Measurements from ENCODE around the gene GFPT2. TPM values are rescaled to one million over a fixed set of nuclear protein-coding genes. Genes with fewer than 3 reads are reported as not detected.

Gene GFPT2
- total RNA-seq, 1 experiment from 2014 or later = 138 TPM

GRCh38 chr5:180340856-180341255, 12.3 kb downstream of the GFPT2 start:
- peak; percentile 68 to 78 for DNase-seq (ENCODE audit: low read depth in 1 of 2, low spot score in 2 of 2)
- H3K27me3 ChIP-seq (replicated peaks) = no peaks in the 10 kb centered on the region
- H3K4me1 ChIP-seq (replicated peaks) = peaks cover 79% of the 10 kb centered on the region
- H3K9me3 ChIP-seq (replicated peaks) = no peaks in the 10 kb centered on the region
- no peak overlapping the region for H3K4me3 ChIP-seq
- H3K27ac ChIP-seq = peak overlapping the region; percentile 29
- peaks cover 74% of the 10 kb centered on the region for H3K36me3 ChIP-seq

GRCh38 chr5:180339583-180340183, 13.5 kb downstream of the GFPT2 start:
- no peaks in the 10 kb centered on the region for H3K9me3 ChIP-seq (replicated peaks)
- H3K4me3 ChIP-seq = no peak overlapping the region
- peaks cover 88% of the 10 kb centered on the region for H3K4me1 ChIP-seq (replicated peaks)
- peak in 1 of 2 experiments; percentile 50 for DNase-seq (ENCODE audit: low read depth in 1 of 2, low spot score in 2 of 2)
- H3K27me3 ChIP-seq (replicated peaks) = no peaks in the 10 kb centered on the region
- no peak overlapping the region for H3K27ac ChIP-seq
- peaks cover 69% of the 10 kb centered on the region for H3K36me3 ChIP-seq

GRCh38 chr5:180338001-180338707, 15.0 kb downstream of the GFPT2 start:
- peaks cover 68% of the 10 kb centered on the region for H3K36me3 ChIP-seq
- H3K27ac ChIP-seq = no peak overlapping the region
- H3K27me3 ChIP-seq (replicated peaks) = no peaks in the 10 kb centered on the region
- no peak for DNase-seq (ENCODE audit: low read depth in 1 of 2, low spot score in 2 of 2)
- no peaks in the 10 kb centered on the region for H3K9me3 ChIP-seq (replicated peaks)
- no peak overlapping the region for H3K4me3 ChIP-seq
- peaks cover 86% of the 10 kb centered on the region for H3K4me1 ChIP-seq (replicated peaks)

DNA sequence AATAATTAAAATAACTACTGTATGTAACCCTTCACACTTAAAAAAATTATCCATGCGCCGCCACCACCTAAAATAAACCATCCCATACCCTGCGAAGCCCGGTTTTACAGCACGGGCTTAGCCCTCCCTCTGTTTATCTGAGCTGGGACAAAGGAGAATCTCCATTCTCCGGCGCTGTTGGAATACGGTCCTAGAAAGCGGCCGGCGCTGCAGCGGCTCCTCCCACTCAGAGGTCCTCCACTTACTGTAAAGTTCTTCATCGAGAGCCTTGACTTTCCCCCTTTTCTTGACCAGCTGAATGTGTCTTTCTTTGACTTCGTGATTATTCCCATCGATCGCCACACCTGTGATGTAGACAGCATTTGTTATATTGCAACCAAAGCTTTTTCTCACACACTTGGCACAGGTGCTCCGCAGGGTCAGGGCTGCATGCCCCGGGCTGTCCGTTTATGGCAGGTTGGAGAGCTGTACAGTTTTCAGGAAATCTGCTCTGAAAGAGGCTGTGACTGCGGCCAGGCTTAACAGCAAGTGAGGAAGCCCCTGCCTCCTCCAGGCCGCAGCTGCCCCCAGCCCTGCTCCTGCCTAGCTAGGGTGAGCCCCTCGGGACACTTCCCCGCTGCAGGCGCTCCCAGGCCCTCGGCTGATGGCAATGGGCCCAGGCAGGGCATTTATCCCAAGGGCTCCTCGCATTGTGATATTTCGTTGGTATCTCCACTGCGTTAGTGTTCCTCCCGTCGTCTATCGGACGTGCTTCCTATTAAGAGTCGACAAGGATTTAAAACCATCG, 16.7 kb downstream of the GFPT2 start:
- peaks cover 58% of the 10 kb centered on the region for H3K36me3 ChIP-seq
- H3K4me1 ChIP-seq (replicated peaks) = peaks cover 84% of the 10 kb centered on the region
- H3K4me3 ChIP-seq = no peak overlapping the region
- no peaks in the 10 kb centered on the region for H3K9me3 ChIP-seq (replicated peaks)
- H3K27me3 ChIP-seq (replicated peaks) = no peaks in the 10 kb centered on the region
- H3K27ac ChIP-seq = peak overlapping the region; percentile 78
- peak in 1 of 2 experiments; percentile 73 for DNase-seq (ENCODE audit: low read depth in 1 of 2, low spot score in 2 of 2)

DNA sequence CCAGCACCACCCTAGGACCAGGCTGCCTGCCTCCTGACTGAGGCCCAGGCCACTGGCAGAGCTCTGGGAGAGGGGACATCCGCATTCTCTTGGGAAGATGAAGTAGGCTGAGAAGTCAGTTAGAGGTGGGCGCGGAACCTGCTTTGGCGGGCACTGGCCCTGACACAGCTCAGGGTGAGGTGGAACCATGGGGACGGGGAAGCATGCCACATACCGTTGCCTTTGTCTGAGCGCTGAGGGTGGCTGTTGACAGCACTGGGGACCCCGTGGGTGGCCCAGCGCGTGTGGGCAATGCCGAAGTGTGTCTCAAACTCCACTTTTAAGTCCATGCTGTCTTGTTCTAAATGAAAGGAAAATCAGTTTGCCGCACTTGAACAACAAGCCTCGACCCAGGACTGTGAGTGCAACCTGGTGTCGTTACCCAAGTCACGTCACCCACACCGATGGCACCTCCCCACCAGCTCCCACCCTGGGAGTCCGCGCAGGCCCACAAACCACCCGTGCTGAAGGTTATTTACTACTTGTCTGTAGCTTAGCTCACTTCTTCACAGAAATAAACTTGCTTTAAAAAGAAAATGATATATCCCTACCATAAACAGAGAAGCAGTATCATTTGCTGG, 17.4 kb downstream of the GFPT2 start:
- H3K36me3 ChIP-seq = peaks cover 53% of the 10 kb centered on the region
- DNase-seq (ENCODE audit: low read depth in 1 of 2, low spot score in 2 of 2) = peak; percentile 97 to 98
- H3K9me3 ChIP-seq (replicated peaks) = no peaks in the 10 kb centered on the region
- H3K27me3 ChIP-seq (replicated peaks) = no peaks in the 10 kb centered on the region
- H3K27ac ChIP-seq = peak overlapping the region; percentile 78
- peaks cover 84% of the 10 kb centered on the region for H3K4me1 ChIP-seq (replicated peaks)
- H3K4me3 ChIP-seq = no peak overlapping the region

DNA sequence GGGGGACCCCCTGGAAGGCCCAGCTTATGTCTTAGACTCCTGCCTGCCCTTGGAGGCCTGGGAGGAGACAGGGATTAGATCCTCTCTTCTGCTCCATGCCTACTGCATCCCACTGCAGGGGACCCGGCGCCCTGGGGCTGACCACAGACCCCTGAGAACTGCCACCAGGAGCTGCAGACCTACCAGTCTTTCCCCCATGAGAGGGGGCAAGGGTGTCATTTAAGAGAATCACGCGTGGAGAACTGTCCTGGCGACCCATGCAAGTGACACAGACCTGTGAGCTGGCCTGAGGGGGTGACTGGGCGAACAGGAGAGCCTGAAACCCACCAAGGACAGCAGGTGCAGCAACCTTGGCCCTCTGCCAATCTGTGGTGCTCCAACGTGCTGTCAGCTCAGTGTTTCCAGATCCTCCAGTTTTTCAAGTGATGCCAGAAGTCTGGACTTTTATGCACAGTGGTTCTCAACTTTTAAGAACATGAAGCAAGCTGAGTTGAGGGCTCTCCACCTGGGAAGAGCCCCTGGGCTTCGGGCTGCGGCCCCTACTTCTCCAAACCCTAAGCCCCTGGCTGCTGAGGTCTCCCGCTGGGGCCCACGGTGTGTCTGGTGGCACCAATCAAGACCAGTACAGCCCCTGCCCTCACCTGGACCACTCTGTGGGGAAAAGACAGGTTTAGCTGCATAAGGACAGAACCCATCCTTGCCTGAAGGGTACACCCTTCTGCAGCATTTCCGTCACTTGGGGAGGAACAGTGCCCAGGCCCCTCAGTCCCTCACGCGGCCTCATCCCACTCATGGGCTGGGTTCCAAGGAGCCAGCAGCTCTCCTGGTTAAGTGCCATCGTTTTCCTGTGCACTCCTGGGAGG, 18.2 kb downstream of the GFPT2 start:
- no peak overlapping the region for H3K4me3 ChIP-seq
- H3K27me3 ChIP-seq (replicated peaks) = no peaks in the 10 kb centered on the region
- peaks cover 54% of the 10 kb centered on the region for H3K36me3 ChIP-seq
- peak overlapping the region; percentile 78 for H3K27ac ChIP-seq
- DNase-seq (ENCODE audit: low read depth in 1 of 2, low spot score in 2 of 2) = peak; percentile 28 to 54
- H3K4me1 ChIP-seq (replicated peaks) = peaks cover 84% of the 10 kb centered on the region
- H3K9me3 ChIP-seq (replicated peaks) = no peaks in the 10 kb centered on the region

- H3K9me3 ChIP-seq (replicated peaks) = no peaks in the 10 kb centered on the region
- H3K36me3 ChIP-seq = peaks cover 58% of the 10 kb centered on the region
- H3K27me3 ChIP-seq (replicated peaks) = no peaks in the 10 kb centered on the region
- peaks cover 82% of the 10 kb centered on the region for H3K4me1 ChIP-seq (replicated peaks)
- peak overlapping the region; percentile 78 for H3K27ac ChIP-seq
- DNase-seq (ENCODE audit: low read depth in 1 of 2, low spot score in 2 of 2) = peak in 1 of 2 experiments; percentile 48
- no peak overlapping the region for H3K4me3 ChIP-seq
Observed at GRCh38 chr5:180334176-180334575, 19.0 kb downstream of the GFPT2 start.

DNA sequence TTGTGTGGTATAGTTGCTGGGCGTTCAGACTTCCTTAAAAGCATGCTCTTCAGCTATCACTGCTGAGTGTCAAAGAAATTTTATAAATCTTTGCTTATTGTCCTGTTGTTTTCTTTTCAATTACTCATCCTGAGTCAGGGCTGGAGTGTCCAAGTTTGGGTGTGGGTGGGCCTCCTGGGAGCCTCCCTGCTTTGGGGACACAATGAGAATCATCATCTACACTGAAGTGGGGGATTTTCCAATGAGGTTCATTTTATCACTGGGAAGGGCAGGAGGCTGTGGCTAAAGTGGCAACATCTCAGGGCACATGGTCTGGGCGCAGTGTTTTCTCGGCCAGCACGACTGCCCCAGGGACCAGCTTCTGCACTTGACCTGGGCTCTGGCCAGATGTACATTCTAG, 19.5 kb downstream of the GFPT2 start:
- Histone ChIP-seq H3K27me3 (replicated peaks) (no peaks in the 10 kb centered on the region), H3K36me3 (peaks cover 63% of the 10 kb centered on the region), H3K4me3 (no peak overlapping the region), H3K9me3 (replicated peaks) (no peaks in the 10 kb centered on the region), H3K27ac (peak overlapping the region; percentile 78), H3K4me1 (replicated peaks) (peaks cover 87% of the 10 kb centered on the region)
- DNase-seq (ENCODE audit: low read depth in 1 of 2, low spot score in 2 of 2) = peak; percentile 97 to 99

DNA sequence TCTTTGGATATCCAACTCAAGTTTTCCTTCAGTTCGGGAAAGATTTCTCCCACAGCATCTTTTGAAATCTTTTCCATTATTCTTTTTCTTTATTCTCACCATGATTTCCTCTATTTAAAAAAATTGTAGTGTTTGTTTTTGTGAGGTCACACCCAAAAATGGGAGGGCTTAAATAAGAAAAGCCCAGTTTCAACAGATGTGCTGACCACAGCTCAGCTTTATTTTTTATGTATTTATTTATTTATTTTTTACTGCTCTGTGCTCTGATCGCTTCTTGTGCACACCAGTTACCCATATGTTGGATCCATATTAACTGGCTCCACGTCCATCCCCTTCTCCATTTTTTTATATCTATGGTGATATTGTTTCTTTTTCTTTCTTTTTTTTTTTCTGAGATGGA, 20.3 kb downstream of the GFPT2 start:
- Histone ChIP-seq H3K9me3 (replicated peaks) (no peaks in the 10 kb centered on the region), H3K4me1 (replicated peaks) (peaks cover 86% of the 10 kb centered on the region), H3K4me3 (no peak overlapping the region), H3K36me3 (peaks cover 63% of the 10 kb centered on the region), H3K27ac (peak overlapping the region; percentile 74), H3K27me3 (replicated peaks) (no peaks in the 10 kb centered on the region)
- peak in 1 of 2 experiments; percentile 61 for DNase-seq (ENCODE audit: low read depth in 1 of 2, low spot score in 2 of 2)

DNA sequence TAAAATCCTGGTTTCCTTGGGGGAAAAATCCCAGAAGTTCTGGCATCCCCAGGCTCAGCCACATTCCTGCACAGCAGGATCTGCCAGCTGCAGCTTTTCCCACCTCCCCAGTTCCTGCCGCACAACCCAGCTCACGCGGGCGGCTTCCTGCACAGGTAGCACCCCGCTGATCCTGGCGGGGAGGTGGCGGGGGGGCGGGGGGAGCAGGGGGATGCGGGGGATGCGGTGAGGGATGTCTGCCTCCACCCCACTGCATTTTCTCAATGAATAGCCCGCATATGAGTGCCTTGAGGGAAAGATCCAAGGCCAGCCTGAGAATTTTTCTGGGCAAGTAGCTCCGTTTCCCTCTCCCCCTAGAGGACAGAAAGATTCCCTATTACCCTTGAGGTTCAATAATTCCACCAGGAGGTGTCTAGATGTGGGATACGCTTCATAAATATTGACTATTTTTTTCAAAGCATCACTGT, 21.1 kb downstream of the GFPT2 start:
- Histone ChIP-seq H3K4me1 (replicated peaks) (peaks cover 78% of the 10 kb centered on the region), H3K4me3 (no peak overlapping the region), H3K36me3 (peaks cover 65% of the 10 kb centered on the region), H3K27me3 (replicated peaks) (no peaks in the 10 kb centered on the region), H3K9me3 (replicated peaks) (no peaks in the 10 kb centered on the region), H3K27ac (peak overlapping the region; percentile 88)
- no peak for DNase-seq (ENCODE audit: low read depth in 1 of 2, low spot score in 2 of 2)

- H3K36me3 ChIP-seq = peaks cover 64% of the 10 kb centered on the region
- peak in 1 of 2 experiments; percentile 66 for DNase-seq (ENCODE audit: low read depth in 1 of 2, low spot score in 2 of 2)
- H3K4me1 ChIP-seq (replicated peaks) = peaks cover 74% of the 10 kb centered on the region
- H3K9me3 ChIP-seq (replicated peaks) = no peaks in the 10 kb centered on the region
- no peaks in the 10 kb centered on the region for H3K27me3 ChIP-seq (replicated peaks)
- peak overlapping the region; percentile 88 for H3K27ac ChIP-seq
- H3K4me3 ChIP-seq = no peak overlapping the region
Observed at GRCh38 chr5:180331647-180331950, 21.5 kb downstream of the GFPT2 start.

DNA sequence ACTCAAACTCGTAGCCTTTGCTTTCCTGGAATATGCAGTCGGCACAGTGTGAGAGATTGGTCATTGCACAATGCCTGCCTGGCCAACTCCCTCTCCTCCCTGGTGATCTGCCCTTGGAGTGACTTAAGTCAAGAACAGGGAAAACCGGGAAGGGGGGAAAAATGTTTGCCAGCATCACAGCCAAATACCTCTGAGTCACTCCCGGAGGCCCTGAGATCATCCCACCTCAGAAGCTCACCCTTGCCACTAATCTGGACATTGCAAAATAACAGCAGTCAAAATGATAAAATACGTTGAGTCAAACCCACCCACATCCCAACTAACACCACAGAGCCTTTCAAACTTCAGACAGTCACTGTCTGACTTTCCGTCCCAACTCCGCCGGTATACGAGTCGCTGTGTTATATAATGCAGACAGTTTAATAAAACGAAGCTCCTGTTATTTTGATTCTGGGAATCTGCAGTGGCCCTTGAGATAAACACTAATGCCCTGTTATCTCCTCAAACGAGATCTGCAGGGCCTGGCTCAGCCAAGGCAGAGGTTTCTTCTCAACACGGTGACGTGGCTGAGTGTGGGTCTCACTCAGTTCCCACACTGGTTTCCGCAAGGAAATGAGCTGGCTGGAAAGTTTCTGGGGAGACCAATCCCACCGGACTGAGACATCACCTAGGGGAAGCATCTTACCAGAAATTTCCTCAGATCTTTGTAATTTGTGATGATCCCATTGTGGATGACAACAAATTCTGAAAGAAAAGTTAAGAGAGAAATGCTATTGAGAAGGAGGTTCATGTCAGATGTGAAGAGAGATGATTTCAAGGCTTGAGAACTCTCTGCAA, 22.1 kb downstream of the GFPT2 start:
- Histone ChIP-seq H3K4me3 (no peak overlapping the region), H3K27ac (peak overlapping the region; percentile 88), H3K9me3 (replicated peaks) (no peaks in the 10 kb centered on the region), H3K36me3 (peaks cover 66% of the 10 kb centered on the region), H3K27me3 (replicated peaks) (no peaks in the 10 kb centered on the region), H3K4me1 (replicated peaks) (peaks cover 68% of the 10 kb centered on the region)
- peak; percentile 95 to 96 for DNase-seq (ENCODE audit: low read depth in 1 of 2, low spot score in 2 of 2)

Measured in SJSA1 (cell line).